K562 (cell line): ENCODE data around the gene NFYC. TPM values are rescaled to one million over a fixed set of nuclear protein-coding genes. Genes with fewer than 3 reads are reported as not detected.

ENCODE experiments used
- CSDE1 ChIP-seq, 2 experiments: fragments of 450-650 bp; IDR thresholded peaks; 2 replicates each; pipeline ENCODE4 v1.6.1; 2016; ENCODE audit warnings: mild to moderate bottlenecking in 1 of 2
- CTBP1 ChIP-seq: fragments of 450-650 bp; IDR thresholded peaks from 2 replicates; pipeline ENCODE4 v1.6.1; 2016; ENCODE audit warnings: borderline replicate concordance
- HDAC1 ChIP-seq, 2 experiments: fragments of 450-650 bp; IDR thresholded peaks; 2 replicates each; pipeline ENCODE4 v1.6.1; 2016 to 2017; ENCODE audit warnings: inconsistent platforms in 1 of 2, mild to moderate bottlenecking in 1 of 2, moderate library complexity in 1 of 2
- RAD51 ChIP-seq: fragments of 450-650 bp; IDR thresholded peaks from 2 replicates; pipeline ENCODE4 v1.7.1; 2016; ENCODE audit warnings: low read depth, mild to moderate bottlenecking, borderline replicate concordance
- RBBP5 ChIP-seq: fragments of 200-600 bp; sonication (generic); IDR thresholded peaks from 2 replicates; pipeline ENCODE4 v1.6.1; 2012; ENCODE audit warnings: borderline replicate concordance, mild to moderate bottlenecking, low read length, control low read depth, inconsistent platforms; ENCODE audit not compliant: insufficient read depth, poor library complexity, severe bottlenecking
- SRSF3 ChIP-seq: fragments of 200-400 bp; formaldehyde crosslinking; IDR thresholded peaks from 2 replicates; pipeline ENCODE4 v1.6.1; 2016; ENCODE audit warnings: mild to moderate bottlenecking, low read length, moderate library complexity; ENCODE audit not compliant: insufficient read depth
- SUPT5H ChIP-seq: fragments of 450-650 bp; IDR thresholded peaks from 2 replicates; pipeline ENCODE4 v1.6.1; 2016
- TAF9B ChIP-seq: fragments of 450-650 bp; IDR thresholded peaks from 2 replicates; pipeline ENCODE4 v1.6.1; 2018; ENCODE audit warnings: mild to moderate bottlenecking; ENCODE audit not compliant: partially characterized antibody
- TRIM24 ChIP-seq, 2 experiments: fragments of 450-650 bp; IDR thresholded peaks; 2 replicates each; pipeline ENCODE4 v1.6.1; 2016
- WHSC1 ChIP-seq: IDR thresholded peaks from one replicate; pipeline ENCODE4 v1.6.1; 2012; ENCODE audit warnings: low read length, control low read depth, inconsistent platforms
- ZBTB2 ChIP-seq: fragments of 450-650 bp; IDR thresholded peaks from 2 replicates; pipeline ENCODE4 v1.6.1; 2016; ENCODE audit warnings: antibody characterized with exemption
- ZC3H4 ChIP-seq: sonication (generic); formaldehyde crosslinking; IDR thresholded peaks from 2 replicates; pipeline ENCODE4 v1.9.0; 2021; ENCODE audit warnings: missing genetic modification reagents, borderline replicate concordance
- ZNF280B ChIP-seq: fragments of 250-450 bp; sonication (Bioruptor Pico); IDR thresholded peaks from 2 replicates; pipeline ENCODE4 v1.5.1; 2021; ENCODE audit warnings: mild to moderate bottlenecking
- ZNF282 ChIP-seq: sonication (generic); formaldehyde crosslinking; IDR thresholded peaks from 2 replicates; pipeline ENCODE4 v1.8.1; 2023; ENCODE audit warnings: missing genetic modification reagents
- ZNF551 ChIP-seq: fragments of 250-450 bp; sonication (Bioruptor Pico); IDR thresholded peaks from 2 replicates; pipeline ENCODE4 v1.5.0; 2021; ENCODE audit warnings: mild to moderate bottlenecking, moderate library complexity
- ZNF717 ChIP-seq: fragments of 250-450 bp; sonication (Bioruptor Pico); IDR thresholded peaks from 2 replicates; pipeline ENCODE4 v1.5.0; 2021
- polyA plus RNA-seq, 8 experiments: library from polyadenylated mRNA; depleted of rRNA in 4 of 8; stranded (reverse) in 5 of 8; unstranded in 3 of 8; fragments of >200 nt; fragmentation: Nextera tagmentation in 2 of 8; fragmentation: Illumina TruSeq in 1 of 8; extraction: Ambion mirVana in 2 of 8; extraction: Trizol in 1 of 8; gene quantifications; 2 replicates each; pipeline versions ENCODE4 v1.2.1 to v1.2.3, GENCODE V29; 2011 to 2014; ENCODE audit warnings: inconsistent platforms in 1 of 8, missing spikeins in 1 of 8
- total RNA-seq, 7 experiments: library from RNA; depleted of rRNA in 6 of 7; stranded (reverse); fragments of >200 nt in 6 of 7; fragmentation: Illumina TruSeq in 2 of 7; extraction: Trizol in 2 of 7; gene quantifications; 2 replicates each; pipeline versions ENCODE4 v1.2.1 to v1.2.3, GENCODE V29; 2011 to 2021; ENCODE audit warnings: low replicate concordance in 1 of 7
- TF ChIP-seq, protein P1 (sequence below): fragments of 450-650 bp; formaldehyde crosslinking; IDR thresholded peaks from 2 replicates; pipeline ENCODE4 v1.4.0; 2020; ENCODE audit warnings: mild to moderate bottlenecking, moderate library complexity
- TF ChIP-seq, protein P2 (sequence below): fragments of 450-650 bp; IDR thresholded peaks from 2 replicates; pipeline ENCODE4 v1.6.1; 2016; ENCODE audit warnings: mild to moderate bottlenecking
- TF ChIP-seq, protein P3 (sequence below): sonication (generic); formaldehyde crosslinking; IDR thresholded peaks from 2 replicates; pipeline ENCODE4 v1.8.0; 2022; ENCODE audit warnings: mild to moderate bottlenecking, missing genetic modification reagents
- TF ChIP-seq, protein P4 (sequence below): IDR thresholded peaks from 2 replicates; pipeline ENCODE4 v1.6.1; 2011; ENCODE audit not compliant: insufficient read length; ENCODE audit errors: extremely low read depth

NFYC gene
- total and polyA plus RNA-seq, 9 of the 15 experiments (the other 6 are each of a cell fraction or from before 2014, with no cell fraction given): 4.8 to 59.8 (median 41.1) TPM

DNA sequence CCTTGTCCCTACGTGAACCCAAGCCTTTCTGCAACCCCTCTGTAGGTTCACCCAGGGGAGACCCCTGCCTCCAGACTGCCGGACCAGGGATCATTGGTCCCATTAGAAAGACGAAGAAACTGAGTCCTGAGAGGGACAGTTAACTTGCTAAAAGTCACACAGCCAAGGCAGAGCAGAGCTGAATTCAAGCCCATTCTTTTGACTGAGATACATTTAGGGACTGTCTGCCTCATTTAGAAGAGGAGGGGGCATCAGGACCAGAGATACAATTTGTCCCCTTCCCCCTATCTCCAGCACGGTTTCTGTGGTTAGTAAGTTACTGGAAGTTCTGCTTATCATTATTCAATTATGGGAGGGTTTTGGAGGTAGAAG, 111.2 kb downstream of the NFYC start (continued):
- TF ChIP-seq, protein P1, sequence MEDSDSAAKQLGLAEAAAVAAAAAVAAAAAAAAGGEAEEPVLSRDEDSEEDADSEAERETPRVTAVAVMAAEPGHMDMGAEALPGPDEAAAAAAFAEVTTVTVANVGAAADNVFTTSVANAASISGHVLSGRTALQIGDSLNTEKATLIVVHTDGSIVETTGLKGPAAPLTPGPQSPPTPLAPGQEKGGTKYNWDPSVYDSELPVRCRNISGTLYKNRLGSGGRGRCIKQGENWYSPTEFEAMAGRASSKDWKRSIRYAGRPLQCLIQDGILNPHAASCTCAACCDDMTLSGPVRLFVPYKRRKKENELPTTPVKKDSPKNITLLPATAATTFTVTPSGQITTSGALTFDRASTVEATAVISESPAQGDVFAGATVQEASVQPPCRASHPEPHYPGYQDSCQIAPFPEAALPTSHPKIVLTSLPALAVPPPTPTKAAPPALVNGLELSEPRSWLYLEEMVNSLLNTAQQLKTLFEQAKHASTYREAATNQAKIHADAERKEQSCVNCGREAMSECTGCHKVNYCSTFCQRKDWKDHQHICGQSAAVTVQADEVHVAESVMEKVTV: no peak
- TF ChIP-seq ZNF282 (CRISPR knock-in tag) (no peak), SUPT5H (no peak), ZNF717 (CRISPR knock-in tag) (no peak), HDAC1 (IDR thresholded peaks at IDR 0.05) (peak in 1 of 2 experiments; percentile 32; a peak in 1 of 4 replicates), ZNF280B (no peak), ZBTB2 (peak; percentile 47; the same call in 1 of the 2 replicates), ZC3H4 (CRISPR knock-in tag) (no peak), ZNF551 (CRISPR knock-in tag) (no peak), CTBP1 (no peak), TRIM24 (IDR thresholded peaks at IDR 0.05) (peak in 1 of 2 experiments; percentile 16; a peak in 1 of 4 replicates), TAF9B (no peak), RBBP5 (no peak), WHSC1 (no peak), SRSF3 (no peak), RAD51 (no peak), CSDE1 (IDR thresholded peaks at IDR 0.05) (no peak)
- TF ChIP-seq, protein P2, sequence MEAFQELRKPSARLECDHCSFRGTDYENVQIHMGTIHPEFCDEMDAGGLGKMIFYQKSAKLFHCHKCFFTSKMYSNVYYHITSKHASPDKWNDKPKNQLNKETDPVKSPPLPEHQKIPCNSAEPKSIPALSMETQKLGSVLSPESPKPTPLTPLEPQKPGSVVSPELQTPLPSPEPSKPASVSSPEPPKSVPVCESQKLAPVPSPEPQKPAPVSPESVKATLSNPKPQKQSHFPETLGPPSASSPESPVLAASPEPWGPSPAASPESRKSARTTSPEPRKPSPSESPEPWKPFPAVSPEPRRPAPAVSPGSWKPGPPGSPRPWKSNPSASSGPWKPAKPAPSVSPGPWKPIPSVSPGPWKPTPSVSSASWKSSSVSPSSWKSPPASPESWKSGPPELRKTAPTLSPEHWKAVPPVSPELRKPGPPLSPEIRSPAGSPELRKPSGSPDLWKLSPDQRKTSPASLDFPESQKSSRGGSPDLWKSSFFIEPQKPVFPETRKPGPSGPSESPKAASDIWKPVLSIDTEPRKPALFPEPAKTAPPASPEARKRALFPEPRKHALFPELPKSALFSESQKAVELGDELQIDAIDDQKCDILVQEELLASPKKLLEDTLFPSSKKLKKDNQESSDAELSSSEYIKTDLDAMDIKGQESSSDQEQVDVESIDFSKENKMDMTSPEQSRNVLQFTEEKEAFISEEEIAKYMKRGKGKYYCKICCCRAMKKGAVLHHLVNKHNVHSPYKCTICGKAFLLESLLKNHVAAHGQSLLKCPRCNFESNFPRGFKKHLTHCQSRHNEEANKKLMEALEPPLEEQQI: no peak
- TF ChIP-seq, protein P3, sequence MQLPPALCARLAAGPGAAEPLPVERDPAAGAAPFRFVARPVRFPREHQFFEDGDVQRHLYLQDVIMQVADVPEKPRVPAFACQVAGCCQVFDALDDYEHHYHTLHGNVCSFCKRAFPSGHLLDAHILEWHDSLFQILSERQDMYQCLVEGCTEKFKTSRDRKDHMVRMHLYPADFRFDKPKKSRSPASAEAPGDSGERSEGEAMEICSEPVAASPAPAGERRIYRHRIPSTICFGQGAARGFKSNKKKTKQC (CRISPR knock-in tag): no peak
- TF ChIP-seq, protein P4, sequence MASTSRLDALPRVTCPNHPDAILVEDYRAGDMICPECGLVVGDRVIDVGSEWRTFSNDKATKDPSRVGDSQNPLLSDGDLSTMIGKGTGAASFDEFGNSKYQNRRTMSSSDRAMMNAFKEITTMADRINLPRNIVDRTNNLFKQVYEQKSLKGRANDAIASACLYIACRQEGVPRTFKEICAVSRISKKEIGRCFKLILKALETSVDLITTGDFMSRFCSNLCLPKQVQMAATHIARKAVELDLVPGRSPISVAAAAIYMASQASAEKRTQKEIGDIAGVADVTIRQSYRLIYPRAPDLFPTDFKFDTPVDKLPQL: no peak
